GM19240 (cell line): ENCODE data around the gene ARHGAP15.

ENCODE experiments used
- DNase-seq: peaks from one replicate; pipeline ENCODE4 v3.0.0; 2011; ENCODE audit warnings: low spot score; ENCODE audit not compliant: insufficient read length

ARHGAP15 gene

GRCh38 chr2:143480601-143481236 lies 351.5 kb downstream of the ARHGAP15 start:
- no peak for DNase-seq

- no peak for DNase-seq
These were observed 352.0 kb downstream of the ARHGAP15 start for GRCh38 chr2:143481237-143481623.

GRCh38 chr2:143481733-143482132 lies 352.5 kb downstream of the ARHGAP15 start:
- no peak for DNase-seq

GRCh38 chr2:143482316-143482715 lies 353.1 kb downstream of the ARHGAP15 start:
- DNase-seq, result no peak

- DNase-seq, result no peak
These were observed 353.6 kb downstream of the ARHGAP15 start for GRCh38 chr2:143482771-143483170.

GRCh38 chr2:143486976-143487375 lies 357.8 kb downstream of the ARHGAP15 start:
- no peak for DNase-seq

GRCh38 chr2:143489145-143489544 lies 359.9 kb downstream of the ARHGAP15 start:
- no peak for DNase-seq

- no peak for DNase-seq
These were observed 361.9 kb downstream of the ARHGAP15 start for GRCh38 chr2:143491131-143491530.

GRCh38 chr2:143493339-143493738 lies 364.1 kb downstream of the ARHGAP15 start:
- DNase-seq, result no peak

GRCh38 chr2:143497726-143498125 lies 368.5 kb downstream of the ARHGAP15 start:
- DNase-seq, result no peak

GRCh38 chr2:143498496-143498895 lies 369.3 kb downstream of the ARHGAP15 start:
- no peak for DNase-seq

- DNase-seq, result no peak
These were observed 369.8 kb downstream of the ARHGAP15 start for GRCh38 chr2:143499061-143499460.

GRCh38 chr2:143501106-143501676 lies 372.0 kb downstream of the ARHGAP15 start:
- no peak for DNase-seq

- no peak for DNase-seq
These were observed 374.1 kb downstream of the ARHGAP15 start for GRCh38 chr2:143503280-143503679.

GRCh38 chr2:143504397-143504796 lies 375.2 kb downstream of the ARHGAP15 start:
- no peak for DNase-seq

GRCh38 chr2:143505542-143505941 lies 376.3 kb downstream of the ARHGAP15 start:
- no peak for DNase-seq

- DNase-seq, result no peak
These were observed 383.9 kb downstream of the ARHGAP15 start for GRCh38 chr2:143513081-143513480.

GRCh38 chr2:143514413-143514812 lies 385.2 kb downstream of the ARHGAP15 start:
- no peak for DNase-seq

- no peak for DNase-seq
These were observed 386.1 kb downstream of the ARHGAP15 start for GRCh38 chr2:143515318-143515717.

GRCh38 chr2:143519521-143519920 lies 390.3 kb downstream of the ARHGAP15 start:
- DNase-seq, result no peak

GRCh38 chr2:143521396-143521795 lies 392.2 kb downstream of the ARHGAP15 start:
- DNase-seq, result no peak

GRCh38 chr2:143522699-143523098 lies 393.5 kb downstream of the ARHGAP15 start:
- DNase-seq, result no peak

- no peak for DNase-seq
These were observed 394.9 kb downstream of the ARHGAP15 start for GRCh38 chr2:143524119-143524553.
